GM12878 (cell line): ENCODE results near the gene CCDC112. TPM values are rescaled to one million over a fixed set of nuclear protein-coding genes. Genes with fewer than 3 reads are reported as not detected.

ENCODE experiments used
- ATAC-seq: fragments of 200-7000 bp; cut with Tn5 transposase; 3 replicates; pipeline ENCODE4 v1.9.1; 2020; ENCODE audit warnings: mild to moderate bottlenecking, moderate library complexity
- Bru-seq: library from RNA; stranded (reverse); fragments of 400-500 nt; gene quantifications from one replicate; lab custom pipeline; 2021; lab: Mats Ljungman, UMichigan
- BruChase-seq, 2 experiments: library from RNA; stranded (reverse); fragments of 400-500 nt; gene quantifications; one replicate each; lab custom pipeline; 2021; lab: Mats Ljungman, UMichigan
- BruUV-seq: library from RNA; stranded (reverse); fragments of 400-500 nt; replicated peaks from 2 replicates; lab custom pipeline; 2021; lab: Mats Ljungman, UMichigan
- CTCF ChIA-PET: fragments of 300-600 bp; sonication (Branson Sonifier 250); formaldehyde crosslinking; extraction: SDS; loops from one replicate; lab custom pipeline; 2021; ENCODE audit warnings: inconsistent platforms; lab: Yijun Ruan, JAX
- POLR2A ChIA-PET: fragments of 350-600 bp; formaldehyde crosslinking; extraction: SDS; loops from one replicate; lab custom pipeline; 2021; ENCODE audit warnings: inconsistent platforms; lab: Charles Lee
- RAD21 ChIA-PET: fragments of 300-600 bp; sonication (Branson Sonifier 250); formaldehyde crosslinking; loops from one replicate; lab custom pipeline; 2023; ENCODE audit warnings: antibody characterized with exemption; ENCODE audit not compliant: unreplicated experiment; lab: Charles Lee
- SMC1A ChIA-PET: fragments of 300-600 bp; sonication (Branson Sonifier 250); formaldehyde crosslinking; loops from one replicate; lab custom pipeline; 2023; ENCODE audit not compliant: unreplicated experiment, uncharacterized antibody; lab: Charles Lee
- DNase-seq: peaks from one replicate; pipeline ENCODE4 v3.0.0-alpha.2; 2011; ENCODE audit warnings: low read depth, low spot score
- FAIRE-seq: peaks from 3 replicates; lab custom pipeline; 2011; peaks lifted over from hg19 to GRCh38; lab: Jason Lieb, UNC
- H2AFZ ChIP-seq: 2 replicates; pipeline ENCODE4 v1.6.0; 2011; ENCODE audit warnings: low read depth, low read length, control low read depth; ENCODE audit not compliant: control insufficient read depth
- H3K27ac ChIP-seq: 2 replicates; pipeline ENCODE4 v1.5.1; 2011; ENCODE audit warnings: control low read depth; ENCODE audit not compliant: control insufficient read depth, insufficient read depth
- H3K27me3 ChIP-seq, 2 experiments: replicated peaks in 1 of 2; 2 replicates each; pipeline versions ENCODE4 v1.6.0 to v1.6.1; 2011; ENCODE audit warnings: low read length in 1 of 2; ENCODE audit not compliant: control insufficient read depth in 2 of 2, insufficient read depth in 2 of 2
- H3K36me3 ChIP-seq, 2 experiments: 2 replicates each; pipeline ENCODE4 v1.5.1; 2011; ENCODE audit warnings: low read length in 1 of 2; ENCODE audit not compliant: control insufficient read depth in 2 of 2, insufficient read depth in 2 of 2
- H3K4me1 ChIP-seq: 2 replicates; pipeline ENCODE4 v1.6.1; 2011; ENCODE audit warnings: mild to moderate bottlenecking, low read length, moderate library complexity, mixed read lengths; ENCODE audit not compliant: control insufficient read depth, insufficient read depth
- H3K4me2 ChIP-seq: 2 replicates; pipeline ENCODE4 v1.6.0; 2011; ENCODE audit warnings: control low read depth; ENCODE audit not compliant: control insufficient read depth, insufficient read depth
- H3K4me3 ChIP-seq: fragments of 200-600 bp; sonication (generic); 2 replicates; pipeline ENCODE4 v1.5.1; 2016
- H3K79me2 ChIP-seq: 2 replicates; pipeline ENCODE4 v1.6.0; 2011; ENCODE audit warnings: low read length; ENCODE audit not compliant: control insufficient read depth, insufficient read depth
- H3K9ac ChIP-seq: 2 replicates; pipeline ENCODE4 v1.8.0; 2011; ENCODE audit warnings: low read length, control low read depth, mixed read lengths; ENCODE audit not compliant: control insufficient read depth, insufficient read depth
- H3K9me3 ChIP-seq: replicated peaks from 3 replicates; pipeline ENCODE4 v1.5.1; 2011; ENCODE audit warnings: mild to moderate bottlenecking, low read length; ENCODE audit not compliant: control insufficient read depth, insufficient read depth
- H4K20me1 ChIP-seq: 2 replicates; pipeline ENCODE4 v1.6.0; 2011; ENCODE audit not compliant: control insufficient read depth, insufficient read depth
- GATAD2B ChIP-seq: fragments of 450-650 bp; conservative IDR thresholded peaks from 2 replicates; pipeline ENCODE4 v1.6.1; 2017; ENCODE audit warnings: low read depth, mild to moderate bottlenecking, moderate library complexity
- IKZF1 ChIP-seq: fragments of 450-650 bp; conservative IDR thresholded peaks from 2 replicates; pipeline ENCODE4 v1.6.1; 2017; ENCODE audit warnings: antibody characterized with exemption, mild to moderate bottlenecking
- IKZF2 ChIP-seq, 2 experiments: fragments of 450-650 bp; IDR thresholded peaks; 2 replicates each; pipeline ENCODE4 v1.6.1; 2017; ENCODE audit warnings: mild to moderate bottlenecking in 2 of 2, moderate library complexity in 2 of 2
- KAT2A ChIP-seq: conservative IDR thresholded peaks from 2 replicates; pipeline ENCODE4 v1.6.1; 2011; ENCODE audit warnings: low read depth, low read length; ENCODE audit not compliant: control insufficient read depth
- KDM1A ChIP-seq: fragments of 200-600 bp; sonication (generic); IDR thresholded peaks from 2 replicates; pipeline ENCODE4 v1.6.1; 2016; ENCODE audit warnings: borderline replicate concordance
- LARP7 ChIP-seq: fragments of 450-650 bp; IDR thresholded peaks from 2 replicates; pipeline ENCODE4 v1.6.1; 2017; ENCODE audit warnings: mild to moderate bottlenecking
- NKRF ChIP-seq: fragments of 450-650 bp; conservative IDR thresholded peaks from 2 replicates; pipeline ENCODE4 v1.6.1; 2017; ENCODE audit warnings: mild to moderate bottlenecking, moderate library complexity
- PBX3 ChIP-seq: IDR thresholded peaks from 2 replicates; pipeline ENCODE4 v1.6.1; 2011; ENCODE audit warnings: mild to moderate bottlenecking, low read depth, low read length, moderate library complexity; ENCODE audit not compliant: insufficient replicate concordance
- TCF3 ChIP-seq: IDR thresholded peaks from 2 replicates; pipeline ENCODE4 v1.6.1; 2012; ENCODE audit warnings: low read depth, mild to moderate bottlenecking, low read length, borderline replicate concordance; ENCODE audit not compliant: insufficient read depth
- ZBTB11 ChIP-seq: fragments of 450-650 bp; formaldehyde crosslinking; IDR thresholded peaks from 2 replicates; pipeline ENCODE4 v1.5.0; 2022; ENCODE audit warnings: mild to moderate bottlenecking, missing genetic modification characterization
- WGBS: methylation state at CpG from one replicate; pipeline ENCODE4 v1.1.6; 2016; ENCODE audit warnings: low lambda C conversion rate; ENCODE audit not compliant: insufficient replicate concordance, insufficient coverage; ENCODE audit errors: missing lambda C conversion rate; 5-methylcytosine and 5-hydroxymethylcytosine counted together
- in situ Hi-C: fragments of 300-500 bp; cut with MboI; formaldehyde crosslinking; loops from 9 replicates; pipeline ENCODE4 v1.14.3; 2018; ENCODE audit warnings: mixed read lengths
- intact Hi-C: fragments of 100-400 bp; cut with micrococcal nuclease; formaldehyde crosslinking; loops from one replicate; pipeline ENCODE4 v1.14.2; 2022; ENCODE audit not compliant: unreplicated experiment
- long read RNA-seq, 2 experiments: library from polyadenylated mRNA; unstranded; transcript quantifications; one replicate each; pipeline ENCODE4 v2.0.0, GENCODE V29; 2019 to 2020
- polyA minus RNA-seq, 3 experiments: library from RNA; depleted of rRNA, polyadenylated mRNA; stranded (reverse); fragments of >200 nt; gene quantifications; 2 replicates each; pipeline ENCODE4 v1.2.3, GENCODE V29; 2011
- polyA plus RNA-seq, 11 experiments: library from polyadenylated mRNA; depleted of rRNA in 4 of 11; unstranded in 6 of 11; stranded (reverse) in 5 of 11; fragments of >200 nt; fragmentation: Nextera tagmentation in 4 of 11; fragmentation: Illumina TruSeq in 1 of 11; extraction: Ambion mirVana in 4 of 11; extraction: Trizol in 1 of 11; gene quantifications; 1 replicate in 1 of 11; 2 replicates in 10 of 11; pipeline versions ENCODE4 v1.2.1 to v1.2.3, GENCODE V29; 2011 to 2016; ENCODE audit warnings: inconsistent platforms in 2 of 11, missing spikeins in 2 of 11, low read depth in 1 of 11
- total RNA-seq, 4 experiments: library from RNA; depleted of rRNA in 3 of 4; stranded (reverse); fragments of >200 nt in 3 of 4; fragmentation: Illumina TruSeq in 1 of 4; extraction: Trizol in 1 of 4; gene quantifications; 2 replicates each; pipeline versions ENCODE4 v1.2.1 to v1.2.3, GENCODE V29; 2013 to 2021

CCDC112 gene
- total RNA-seq (2013; cell fraction: nucleolus; rRNA removed): 0.69 and 1.2 TPM in 2 replicates
- total RNA-seq (2014; rRNA removed) (0.40 and 0.87 TPM in 2 replicates), total RNA-seq (2014; rRNA removed; fragmentation: Illumina TruSeq; extraction: Trizol) (1.4 and 2.0 TPM in 2 replicates), total RNA-seq (2021) (0.49 and 0.58 TPM in 2 replicates), polyA plus RNA-seq (2011; rRNA removed) (0.12 and 0.17 TPM in 2 replicates), polyA plus RNA-seq (2014; fragmentation: Illumina TruSeq; extraction: Trizol) (1.6 and 2.5 TPM in 2 replicates), polyA plus RNA-seq (2014; fragmentation: Nextera tagmentation; extraction: Ambion mirVana) (under 1 TPM; 0.43 to 0.71 TPM), polyA plus RNA-seq (2014; rRNA removed) (0.29 and 0.41 TPM in 2 replicates), polyA plus RNA-seq (2016; fragmentation: Nextera tagmentation; extraction: Ambion mirVana) (1 to 10 TPM in 1 of 2 experiments, under 1 TPM in 1; 0.67 to 1.1 TPM), polyA minus RNA-seq (2011; rRNA and poly(A)+ RNA removed) (not detected in 2 replicates), Bru-seq, nascent RNA (percentile 40 among the genes with signal in this experiment), BruChase-seq, experiment 1, labeled RNA remaining after a 6-hour chase (percentile 29 among the genes with signal in this experiment), BruChase-seq, experiment 2, labeled RNA remaining after a 2-hour chase (percentile 37 among the genes with signal in this experiment)
- 0.68 TPM for polyA plus RNA-seq (2011; ENCODE audit: low read depth)
- not detected in 2 replicates for polyA plus RNA-seq (2011; cell fraction: cytosol; rRNA removed)
- 0.06 and 0.07 TPM in 2 replicates for polyA plus RNA-seq (2011; cell fraction: nucleus; rRNA removed)
- polyA plus RNA-seq (2012): 1.3 and 1.9 TPM in 2 replicates
- not detected in 2 replicates for polyA minus RNA-seq (2011; cell fraction: cytosol; rRNA and poly(A)+ RNA removed)
- polyA minus RNA-seq (2011; cell fraction: nucleus; rRNA and poly(A)+ RNA removed): 0.29 TPM in 1 of 2 replicates, not detected in the other
- long read RNA-seq, experiment 1, partial matches to known transcripts: 1 of 1 reads
- long read RNA-seq, experiment 1, other reads (novel, unspliced or antisense): 0 of 1 reads
- long read RNA-seq, experiment 2, partial matches to known transcripts: 1 of 1 reads
- long read RNA-seq, experiment 2, other reads (novel, unspliced or antisense): 0 of 1 reads

GRCh38 chr5:115296124-115297022 is at the start of gene CCDC112:
TSS of gene CCDC112 (minus strand) at chr5:115296654. CDS start at chr5:115296543, 111 bp downstream.
- Histone ChIP-seq H3K9me3 (no peaks in the 10 kb centered on the region; the same call in 1 of the 3 replicates), H3K4me1 (no peaks in the 10 kb centered on the region), H2AFZ (peak within 1 kb of the TSS; percentile 77), H4K20me1 (no peaks in the 10 kb centered on the region), H3K27ac (no peak within 1 kb of the TSS), H3K79me2 (no peaks in the 10 kb centered on the region), H3K36me3 (no peaks in the 10 kb centered on the region), H3K4me2 (peak within 1 kb of the TSS; percentile 74), H3K27me3 (no peaks in the 10 kb centered on the region; a peak in 2 of 4 replicates), H3K4me3 (peak within 1 kb of the TSS; percentile 76), H3K9ac (peak within 1 kb of the TSS; percentile 42)
- FAIRE-seq: no peak
- intact Hi-C loops: no loop called here
- in situ Hi-C loops: no loop called here
- SMC1A ChIA-PET: interaction anchor here (0.7 to 1.6 kb wide), 4 partner anchors 10 to 243 kb away, joined by 3 to 4 read pairs (median 3); no protein-coding TSS in a partner anchor
- RAD21 ChIA-PET: interaction anchor here (0.7 to 1.1 kb wide), 2 partner anchors 10 to 25 kb away, joined by 3 read pairs; no protein-coding TSS in a partner anchor
- peak; percentile 89 for ATAC-seq
- WGBS: under 1% methylated on average over 71 of the region's 86 CpGs
- POLR2A ChIA-PET: no interaction called here
- CTCF ChIA-PET: interaction anchor here (0.7 to 4.5 kb wide), 3 partner anchors 13 to 278 kb away, joined by 3 to 24 read pairs (median 5); no protein-coding TSS in a partner anchor
- peak; percentile 11 for DNase-seq
- BruUV-seq: no TSS peak
- peak; percentile 69 for TF ChIP-seq LARP7
- TF ChIP-seq IKZF2 (IDR thresholded peaks at IDR 0.05): 0 out of 4 replicates have a peak, but pooled peaks of 1 of the 2 experiments have one; percentile 10
- no peak for TF ChIP-seq ZBTB11 (CRISPR knock-in tag)
- no peak for TF ChIP-seq TCF3
- no peak for TF ChIP-seq PBX3
- no peak for TF ChIP-seq KDM1A
- TF ChIP-seq KAT2A: no peak
- peak; percentile 80; the same call in 1 of the 2 replicates for TF ChIP-seq GATAD2B
- TF ChIP-seq NKRF: peak; percentile 40; the same call in 1 of the 2 replicates
- TF ChIP-seq IKZF1: peak; percentile 78
